Neuronal stem cell (in vitro differentiated cells): ENCODE measurements around the gene ABCA10.
A peak's percentile ranks its signal among the peaks of the same experiment; 100 is the strongest.

Source experiments
- DNase-seq: peaks from one replicate; pipeline ENCODE4 v3.0.0-alpha.2; 2013; ENCODE audit warnings: low spot score
- H2AFZ ChIP-seq: one replicate; pipeline ENCODE4 v1.6.1; 2013; ENCODE audit warnings: mild to moderate bottlenecking, low read length, inconsistent platforms
- H2AK5ac ChIP-seq: 2 replicates; pipeline ENCODE4 v1.6.1; 2013; ENCODE audit warnings: low read depth, mild to moderate bottlenecking, inconsistent platforms, low read length, moderate library complexity, mixed read lengths
- H2BK120ac ChIP-seq: 2 replicates; pipeline ENCODE4 v1.6.1; 2013; ENCODE audit warnings: low read depth, mild to moderate bottlenecking, inconsistent platforms, low read length, moderate library complexity, mixed read lengths
- H2BK12ac ChIP-seq: one replicate; pipeline ENCODE4 v1.6.1; 2013; ENCODE audit warnings: low read length, inconsistent platforms
- H2BK15ac ChIP-seq: 2 replicates; pipeline ENCODE4 v1.6.1; 2013; ENCODE audit warnings: mild to moderate bottlenecking, low read length, inconsistent platforms, mixed read lengths
- H2BK5ac ChIP-seq: one replicate; pipeline ENCODE4 v1.6.1; 2013; ENCODE audit warnings: inconsistent platforms, mild to moderate bottlenecking, low read length, moderate library complexity
- H3K14ac ChIP-seq: one replicate; pipeline ENCODE4 v1.6.1; 2013; ENCODE audit warnings: low read length, inconsistent platforms
- H3K18ac ChIP-seq: 2 replicates; pipeline ENCODE4 v1.6.1; 2013; ENCODE audit warnings: low read length, inconsistent platforms
- H3K23ac ChIP-seq: 2 replicates; pipeline ENCODE4 v1.6.1; 2013; ENCODE audit warnings: low read depth, mild to moderate bottlenecking, mixed read lengths, low read length, inconsistent platforms; ENCODE audit not compliant: poor library complexity
- H3K27ac ChIP-seq: replicated peaks from 3 replicates; pipeline ENCODE4 v1.5.1; 2013; ENCODE audit warnings: low read length, inconsistent platforms
- H3K27me3 ChIP-seq, 3 experiments: 2 replicates each; pipeline ENCODE4 v1.6.1; 2013; ENCODE audit warnings: low read length in 3 of 3, mild to moderate bottlenecking in 2 of 3, inconsistent platforms in 1 of 3, low read depth in 1 of 3, mixed read lengths in 1 of 3, moderate library complexity in 1 of 3; ENCODE audit not compliant: control insufficient read depth in 3 of 3, insufficient read depth in 3 of 3
- H3K36me3 ChIP-seq, 2 donors: replicated peaks in 1 of 2; 2 replicates each; pipeline ENCODE4 v1.6.1; 2013; ENCODE audit warnings: low read length in 2 of 2; ENCODE audit not compliant: control insufficient read depth in 2 of 2, insufficient read depth in 2 of 2
- H3K4ac ChIP-seq: 2 replicates; pipeline ENCODE4 v1.6.1; 2013; ENCODE audit warnings: inconsistent platforms, mild to moderate bottlenecking, low read length, moderate library complexity
- H3K4me1 ChIP-seq, 2 donors: 1 replicate in 1 of 2; 2 replicates in 1 of 2; pipeline ENCODE4 v1.6.1; 2013; ENCODE audit warnings: low read length in 2 of 2, low read depth in 1 of 2; ENCODE audit not compliant: control insufficient read depth in 2 of 2, insufficient read depth in 1 of 2
- H3K4me2 ChIP-seq: one replicate; pipeline ENCODE4 v1.6.1; 2013; ENCODE audit warnings: mild to moderate bottlenecking, low read length, inconsistent platforms; ENCODE audit not compliant: insufficient read depth, poor library complexity, severe bottlenecking
- H3K4me3 ChIP-seq, 2 donors: 2 replicates each; pipeline ENCODE4 v1.5.1; 2013; ENCODE audit warnings: low read length in 2 of 2, mild to moderate bottlenecking in 2 of 2, inconsistent platforms in 1 of 2, moderate library complexity in 1 of 2
- H3K79me1 ChIP-seq: one replicate; pipeline ENCODE4 v1.6.1; 2013; ENCODE audit warnings: low read depth, mild to moderate bottlenecking, inconsistent platforms, low read length, moderate library complexity
- H3K9ac ChIP-seq: one replicate; pipeline ENCODE4 v1.6.1; 2013; ENCODE audit warnings: mild to moderate bottlenecking, low read depth, low read length, inconsistent platforms; ENCODE audit not compliant: poor library complexity
- H3K9me3 ChIP-seq, 2 donors: replicated peaks in 1 of 2; 2 replicates each; pipeline versions ENCODE3 to v1.6.1; 2013; ENCODE audit warnings: low read length in 2 of 2, mild to moderate bottlenecking in 2 of 2, inconsistent platforms in 1 of 2, low read depth in 1 of 2, mixed read lengths in 1 of 2, moderate library complexity in 1 of 2; ENCODE audit not compliant: control insufficient read depth in 2 of 2, insufficient read depth in 1 of 2
- H4K8ac ChIP-seq: one replicate; pipeline ENCODE4 v1.6.1; 2013; ENCODE audit warnings: low read depth, mild to moderate bottlenecking, inconsistent platforms, low read length, moderate library complexity
- H4K91ac ChIP-seq: one replicate; pipeline ENCODE4 v1.6.1; 2013; ENCODE audit warnings: low read length, low read depth, mild to moderate bottlenecking, inconsistent platforms; ENCODE audit not compliant: poor library complexity
- WGBS, 2 donors: extraction: QIAGEN DNeasy Blood & Tissue Kit; methylation state at CpG; one replicate each; pipeline ENCODE4 v1.1.7; 2013; ENCODE audit warnings: missing lambda C conversion rate in 2 of 2, mixed read lengths in 1 of 2; ENCODE audit not compliant: insufficient read length in 2 of 2, insufficient replicate concordance in 1 of 2; ENCODE audit errors: extremely low coverage in 2 of 2; 5-methylcytosine and 5-hydroxymethylcytosine counted together

The ABCA10 gene

GRCh38 chr17:69228018-69228417 lies 606 bp downstream of the ABCA10 start:
- H3K4me3 ChIP-seq: no peak overlapping the region

GRCh38 chr17:69227541-69227940 lies 1.1 kb downstream of the ABCA10 start:
- Histone ChIP-seq H3K79me1 (no peaks in the 10 kb centered on the region), H4K91ac (no peak overlapping the region), H3K14ac (no peak overlapping the region), H3K27ac (no peak overlapping the region), H3K4me3 (no peak overlapping the region), H2BK5ac (no peak overlapping the region), H3K36me3 (no peaks in the 10 kb centered on the region), H3K18ac (no peak overlapping the region), H2BK120ac (no peak overlapping the region), H3K9me3 (peaks cover 0 to 1% of the 10 kb centered on the region in 2 donors), H3K4me1 (peaks cover 0 to 4% of the 10 kb centered on the region in 2 donors), H2AFZ (no peak overlapping the region), H4K8ac (no peak overlapping the region), H3K4ac (no peak overlapping the region), H3K9ac (no peak overlapping the region), H2AK5ac (no peak overlapping the region), H2BK15ac (no peak overlapping the region), H2BK12ac (no peak overlapping the region), H3K23ac (no peak overlapping the region), H3K27me3 (no peaks in the 10 kb centered on the region), H3K4me2 (no peak overlapping the region)
- no peak for DNase-seq
- WGBS, 2 donors: no CpG with 5 or more reads among the region's 2 CpGs

More at GRCh38 chr17:69228018-69228417, 606 bp downstream of the ABCA10 start:
- Histone ChIP-seq H3K4me1 (peaks cover 0 to 4% of the 10 kb centered on the region in 2 donors), H3K9ac (no peak overlapping the region), H2AFZ (no peak overlapping the region), H3K36me3 (no peaks in the 10 kb centered on the region), H2BK120ac (no peak overlapping the region), H2AK5ac (no peak overlapping the region), H3K18ac (no peak overlapping the region), H3K27me3 (no peaks in the 10 kb centered on the region), H3K9me3 (peaks cover 1 to 6% of the 10 kb centered on the region in 2 donors), H3K4me2 (no peak overlapping the region), H3K4ac (no peak overlapping the region), H2BK12ac (no peak overlapping the region), H2BK15ac (no peak overlapping the region), H3K27ac (no peak overlapping the region), H3K79me1 (no peaks in the 10 kb centered on the region), H4K8ac (no peak overlapping the region), H3K23ac (no peak overlapping the region), H2BK5ac (no peak overlapping the region), H3K14ac (no peak overlapping the region), H4K91ac (no peak overlapping the region)
- DNase-seq: no peak

GRCh38 chr17:69223809-69224208 lies 4.8 kb downstream of the ABCA10 start:
- no peak overlapping the region for H4K91ac ChIP-seq
- no peak overlapping the region for H3K9ac ChIP-seq
- H2AK5ac ChIP-seq: no peak overlapping the region
- no peak overlapping the region for H3K4me2 ChIP-seq
- H3K9me3 ChIP-seq: no peaks in the 10 kb centered on the region
- no peak overlapping the region for H2BK15ac ChIP-seq
- no peak overlapping the region for H3K4me3 ChIP-seq
- no peak overlapping the region for H3K4ac ChIP-seq
- H4K8ac ChIP-seq: no peak overlapping the region
- no peak overlapping the region for H3K27ac ChIP-seq
- no peaks in the 10 kb centered on the region for H3K79me1 ChIP-seq
- no peak overlapping the region for H2BK120ac ChIP-seq
- peaks cover 0 to 4% of the 10 kb centered on the region in 2 donors for H3K4me1 ChIP-seq
- no peak overlapping the region for H2BK5ac ChIP-seq
- no peaks in the 10 kb centered on the region for H3K36me3 ChIP-seq
- H2BK12ac ChIP-seq: no peak overlapping the region
- WGBS, 2 donors: no CpG with 5 or more reads among the region's 3 CpGs
- no peaks in the 10 kb centered on the region for H3K27me3 ChIP-seq
- no peak for DNase-seq
- no peak overlapping the region for H3K14ac ChIP-seq
- H3K23ac ChIP-seq: no peak overlapping the region
- peak overlapping the region; percentile 70 for H2AFZ ChIP-seq
- no peak overlapping the region for H3K18ac ChIP-seq

DNA sequence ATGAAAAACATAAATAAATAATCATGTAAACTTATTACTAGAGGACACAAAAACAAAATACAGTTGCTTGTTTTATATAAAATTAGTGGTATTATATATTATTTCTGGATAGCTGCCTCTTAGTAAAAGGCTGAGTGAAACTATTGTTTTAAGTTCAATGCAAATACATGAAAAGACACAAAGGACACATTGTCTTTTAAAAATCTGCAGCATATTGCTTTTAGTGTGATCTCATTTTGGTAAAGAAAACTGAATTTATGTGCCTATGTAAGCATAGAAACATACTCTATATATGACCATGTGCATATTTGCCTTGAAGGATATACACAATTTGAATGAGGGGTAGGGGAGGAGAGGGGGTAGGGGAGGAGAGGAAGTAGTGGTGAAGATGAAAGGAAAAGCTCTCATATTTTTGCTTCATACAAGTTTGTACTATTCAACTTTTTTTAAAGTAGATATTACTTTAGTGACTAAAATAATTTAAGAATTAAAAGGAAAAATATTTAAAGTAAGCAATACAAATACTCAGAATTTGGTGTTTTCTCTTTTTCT lies 5.8 kb downstream of the ABCA10 start:
- Histone ChIP-seq H3K27ac (no peak overlapping the region), H2AFZ (no peak overlapping the region), H4K91ac (no peak overlapping the region), H2BK15ac (no peak overlapping the region), H3K4me1 (peaks cover 0 to 4% of the 10 kb centered on the region in 2 donors), H2BK120ac (no peak overlapping the region), H3K79me1 (no peaks in the 10 kb centered on the region), H3K18ac (no peak overlapping the region), H3K27me3 (no peaks in the 10 kb centered on the region), H3K4me3 (no peak overlapping the region), H3K4ac (no peak overlapping the region), H3K23ac (no peak overlapping the region), H3K9me3 (no peaks in the 10 kb centered on the region), H3K9ac (no peak overlapping the region), H2BK12ac (no peak overlapping the region), H3K4me2 (no peak overlapping the region), H3K14ac (no peak overlapping the region), H2AK5ac (no peak overlapping the region), H4K8ac (no peak overlapping the region), H2BK5ac (no peak overlapping the region), H3K36me3 (no peaks in the 10 kb centered on the region)
- no peak for DNase-seq
